B cell (primary cell): ENCODE results near the gene SH3RF3. TPM values are rescaled to one million over a fixed set of nuclear protein-coding genes. Genes with fewer than 3 reads are reported as not detected.

ENCODE experiments used
- ATAC-seq: fragments of 200-7000 bp; cut with Tn5 transposase; one replicate; pipeline ENCODE4 v1.10.0; 2021; ENCODE audit warnings: low read depth, mild to moderate bottlenecking, moderate number of reproducible peaks, moderate library complexity
- CTCF ChIA-PET: fragments of 350-600 bp; sonication (Branson Sonifier 250); formaldehyde crosslinking; loops from one replicate; lab custom pipeline; 2021; ENCODE audit warnings: antibody characterized with exemption, inconsistent platforms; lab: Charles Lee
- POLR2A ChIA-PET: fragments of 350-600 bp; sonication (Branson Sonifier 250); formaldehyde crosslinking; loops from one replicate; lab custom pipeline; 2021; ENCODE audit warnings: antibody characterized with exemption; lab: Charles Lee
- DNase-seq: peaks from one replicate; pipeline ENCODE4 v3.0.0; 2013
- H2AFZ ChIP-seq: 2 replicates; pipeline ENCODE4 v1.6.1; 2012; ENCODE audit warnings: mild to moderate bottlenecking, low read depth, low read length; ENCODE audit not compliant: insufficient read depth, poor library complexity, severe bottlenecking
- H3K27ac ChIP-seq, 2 donors: 1 replicate in 1 of 2; 2 replicates in 1 of 2; pipeline ENCODE4 v1.5.1; 2012 to 2013; ENCODE audit warnings: low read length in 2 of 2, mild to moderate bottlenecking in 2 of 2, moderate library complexity in 1 of 2
- H3K27me3 ChIP-seq, 4 experiments: fragments of 200-600 bp in 1 of 4; sonication (generic) in 1 of 4; replicated peaks in 1 of 4; 1 replicate in 2 of 4; 2 replicates in 2 of 4; pipeline versions ENCODE4 v1.6.1 to v1.7.0; 2013 to 2016; ENCODE audit warnings: low read length in 3 of 4, mild to moderate bottlenecking in 2 of 4, mixed read lengths in 1 of 4, moderate library complexity in 1 of 4; ENCODE audit not compliant: insufficient read depth in 4 of 4, control insufficient read depth in 3 of 4; ENCODE audit errors: control extremely low read depth in 1 of 4
- H3K36me3 ChIP-seq, 2 experiments: replicated peaks in 1 of 2; 1 replicate in 1 of 2; 2 replicates in 1 of 2; pipeline versions ENCODE4 v1.6.1 to v1.7.1; 2013; ENCODE audit warnings: low read length in 1 of 2; ENCODE audit not compliant: insufficient read depth in 2 of 2, control insufficient read depth in 1 of 2; ENCODE audit errors: control extremely low read depth in 1 of 2, extremely low read depth in 1 of 2
- H3K4me1 ChIP-seq, 2 donors: fragments of 200-600 bp in 1 of 2; sonication (generic) in 1 of 2; 1 replicate in 1 of 2; 2 replicates in 1 of 2; pipeline versions ENCODE4 v1.5.1 to v1.6.1; 2013 to 2017; ENCODE audit warnings: low read length in 2 of 2; ENCODE audit not compliant: control insufficient read depth in 2 of 2, insufficient read depth in 2 of 2
- H3K4me2 ChIP-seq: replicated peaks from 2 replicates; pipeline ENCODE3; 2012; ENCODE audit warnings: mild to moderate bottlenecking, low read depth, low read length; ENCODE audit not compliant: poor library complexity, severe bottlenecking
- H3K4me3 ChIP-seq, 5 experiments: fragments of 200-600 bp in 1 of 5; sonication (generic) in 1 of 5; 1 replicate in 3 of 5; 2 replicates in 2 of 5; pipeline versions ENCODE4 v1.5.1 to v1.7.0; 2011 to 2016; ENCODE audit warnings: low read length in 4 of 5, mild to moderate bottlenecking in 4 of 5, low read depth in 2 of 5, control low read depth in 1 of 5, moderate library complexity in 1 of 5; ENCODE audit not compliant: insufficient read depth in 1 of 5; ENCODE audit errors: control extremely low read depth in 1 of 5, extremely low read depth in 1 of 5
- H3K79me2 ChIP-seq: fragments of 200-600 bp; sonication (generic); one replicate; pipeline ENCODE4 v1.6.0; 2016; ENCODE audit warnings: low read length; ENCODE audit not compliant: control insufficient read depth, insufficient read depth
- H3K9ac ChIP-seq: fragments of 200-600 bp; sonication (generic); 2 replicates; pipeline ENCODE4 v1.6.1; 2017; ENCODE audit warnings: mild to moderate bottlenecking, low read length, moderate library complexity
- H3K9me3 ChIP-seq, 3 donors: one replicate each; pipeline versions ENCODE4 v1.6.1 to v1.7.1; 2013; ENCODE audit warnings: low read length in 2 of 3; ENCODE audit not compliant: control insufficient read depth in 2 of 3, insufficient read depth in 1 of 3; ENCODE audit errors: control extremely low read depth in 1 of 3
- H4K20me1 ChIP-seq: 2 replicates; pipeline ENCODE4 v1.6.0; 2012; ENCODE audit warnings: mild to moderate bottlenecking, low read length; ENCODE audit not compliant: insufficient read depth, control insufficient read depth, poor library complexity, severe bottlenecking
- H3K27ac Mint-ChIP-seq: one replicate; pipeline ENCODE4 v1.8.0; 2021; ENCODE audit warnings: mixed read lengths
- H3K27me3 Mint-ChIP-seq: one replicate; pipeline ENCODE4 v1.8.0; 2021; ENCODE audit warnings: mixed read lengths
- H3K4me1 Mint-ChIP-seq: one replicate; pipeline ENCODE4 v1.8.0; 2021; ENCODE audit warnings: mixed read lengths
- H3K4me3 Mint-ChIP-seq: one replicate; pipeline ENCODE4 v1.8.0; 2021; ENCODE audit warnings: mixed read lengths
- H3K9me3 Mint-ChIP-seq: one replicate; pipeline ENCODE4 v1.8.0; 2022; ENCODE audit warnings: mixed read lengths; ENCODE audit not compliant: insufficient read depth
- EZH2 ChIP-seq: IDR thresholded peaks from 2 replicates; pipeline ENCODE4 v1.6.1; 2012; ENCODE audit warnings: borderline replicate concordance, low read depth, mild to moderate bottlenecking, moderate library complexity, low read length; ENCODE audit not compliant: insufficient read depth, poor library complexity, severe bottlenecking
- WGBS: methylation state at CpG from one replicate; pipeline ENCODE4 v1.1.5; 2013; ENCODE audit warnings: missing lambda C conversion rate; ENCODE audit not compliant: insufficient coverage; 5-methylcytosine and 5-hydroxymethylcytosine counted together
- intact Hi-C: fragments of 100-400 bp; cut with micrococcal nuclease; formaldehyde crosslinking; loops from one replicate; pipeline ENCODE4 v1.10.0; 2022
- polyA plus RNA-seq: library from polyadenylated mRNA; depleted of rRNA; stranded (reverse); fragments of >200 nt; gene quantifications from 2 replicates; pipeline ENCODE4 v1.2.3, GENCODE V29; 2012
- total RNA-seq, 2 donors: library from RNA; stranded (reverse); fragments of 120-200 nt in 1 of 2; gene quantifications; 1 replicate in 1 of 2; 2 replicates in 1 of 2; pipeline versions ENCODE4 v1.2.3 to v1.2.4, GENCODE V29; 2013 to 2022
- TF ChIP-seq, protein P1 (sequence below): fragments of 200-600 bp; IDR thresholded peaks from one replicate; pipeline ENCODE4 v1.8.0; 2022; ENCODE audit warnings: antibody characterized with exemption, mild to moderate bottlenecking

SH3RF3 gene
- total and polyA plus RNA-seq, 2 donors (not counting 1 experiment from before 2014, with no cell fraction given): 0.07 to 1.2 TPM

DNA sequence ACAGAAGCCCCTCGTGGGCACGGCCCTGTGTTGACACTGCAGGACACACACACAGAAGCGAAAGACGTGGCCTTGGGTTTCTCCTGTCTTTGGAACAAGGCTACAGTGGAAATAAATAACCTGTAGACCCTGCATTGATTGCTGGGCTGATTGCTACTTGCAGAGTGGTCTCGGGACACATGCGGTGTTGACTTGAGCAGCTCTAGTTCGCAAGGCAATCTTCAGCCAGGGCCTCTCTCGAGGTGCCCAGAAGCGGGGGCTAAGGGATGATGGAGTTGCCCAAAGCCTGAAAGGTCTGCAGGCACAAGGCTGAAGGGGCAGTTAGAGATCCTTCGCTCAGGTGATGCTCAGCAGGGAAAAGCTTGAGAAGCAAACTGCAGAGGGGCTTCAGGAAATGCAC lies 304.5 kb downstream of the SH3RF3 start:
- no peak overlapping the region for H3K9ac ChIP-seq
- Mint-ChIP-seq H3K27me3 (no peaks in the 10 kb centered on the region), H3K9me3 (no peaks in the 10 kb centered on the region), H3K4me1 (no peaks in the 10 kb centered on the region), H3K27ac (no peak overlapping the region), H3K4me3 (no peak overlapping the region)
- no peaks in the 10 kb centered on the region for H4K20me1 ChIP-seq
- no peak overlapping the region for H3K4me3 ChIP-seq
- ChIA-PET CTCF (no interaction called here), POLR2A (no interaction called here)
- TF ChIP-seq, protein P1, sequence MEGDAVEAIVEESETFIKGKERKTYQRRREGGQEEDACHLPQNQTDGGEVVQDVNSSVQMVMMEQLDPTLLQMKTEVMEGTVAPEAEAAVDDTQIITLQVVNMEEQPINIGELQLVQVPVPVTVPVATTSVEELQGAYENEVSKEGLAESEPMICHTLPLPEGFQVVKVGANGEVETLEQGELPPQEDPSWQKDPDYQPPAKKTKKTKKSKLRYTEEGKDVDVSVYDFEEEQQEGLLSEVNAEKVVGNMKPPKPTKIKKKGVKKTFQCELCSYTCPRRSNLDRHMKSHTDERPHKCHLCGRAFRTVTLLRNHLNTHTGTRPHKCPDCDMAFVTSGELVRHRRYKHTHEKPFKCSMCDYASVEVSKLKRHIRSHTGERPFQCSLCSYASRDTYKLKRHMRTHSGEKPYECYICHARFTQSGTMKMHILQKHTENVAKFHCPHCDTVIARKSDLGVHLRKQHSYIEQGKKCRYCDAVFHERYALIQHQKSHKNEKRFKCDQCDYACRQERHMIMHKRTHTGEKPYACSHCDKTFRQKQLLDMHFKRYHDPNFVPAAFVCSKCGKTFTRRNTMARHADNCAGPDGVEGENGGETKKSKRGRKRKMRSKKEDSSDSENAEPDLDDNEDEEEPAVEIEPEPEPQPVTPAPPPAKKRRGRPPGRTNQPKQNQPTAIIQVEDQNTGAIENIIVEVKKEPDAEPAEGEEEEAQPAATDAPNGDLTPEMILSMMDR: no peak
- TF ChIP-seq EZH2: no peak
- ATAC-seq: no peak
- no peak overlapping the region for H2AFZ ChIP-seq
- H3K4me1 ChIP-seq: no peaks in the 10 kb centered on the region
- no peak for DNase-seq
- no peak overlapping the region for H3K4me2 ChIP-seq
- 91% methylated on average over 10 of the region's 10 CpGs for WGBS
- intact Hi-C loops: no loop called here
- H3K27ac ChIP-seq: no peak overlapping the region
- H3K9me3 ChIP-seq: no peaks in the 10 kb centered on the region
- H3K27me3 ChIP-seq: no peaks in the 10 kb centered on the region
- no peaks in the 10 kb centered on the region for H3K36me3 ChIP-seq
- H3K79me2 ChIP-seq: no peaks in the 10 kb centered on the region

DNA sequence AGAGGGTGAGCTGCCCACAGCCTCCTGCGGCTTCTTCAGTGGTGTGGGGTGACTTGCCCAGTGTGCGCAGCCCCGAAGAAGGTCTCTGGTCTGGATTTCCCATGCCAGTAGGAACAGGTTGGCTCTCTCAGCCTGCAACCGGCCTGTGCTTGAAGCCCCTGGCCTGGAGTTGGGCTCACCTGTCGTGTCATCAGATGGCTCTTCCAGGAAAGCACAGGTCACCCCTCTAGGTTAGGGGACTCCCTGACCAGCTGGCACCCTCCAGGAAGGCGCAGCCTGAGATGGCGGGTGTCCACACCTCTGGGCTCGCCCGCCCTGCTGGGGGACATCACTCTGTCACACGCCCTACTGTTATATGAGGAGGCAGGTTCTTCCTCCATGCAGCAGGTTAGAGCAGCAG lies 304.9 kb downstream of the SH3RF3 start:
- no peaks in the 10 kb centered on the region for H3K79me2 ChIP-seq
- 89% methylated on average over 10 of the region's 10 CpGs for WGBS

More for the DNA sequence above, 304.9 kb downstream of the SH3RF3 start:
- Mint-ChIP-seq H3K4me1 (no peaks in the 10 kb centered on the region), H3K27ac (no peak overlapping the region), H3K27me3 (no peaks in the 10 kb centered on the region), H3K4me3 (no peak overlapping the region), H3K9me3 (no peaks in the 10 kb centered on the region)
- Histone ChIP-seq H3K27me3 (no peaks in the 10 kb centered on the region), H3K36me3 (no peaks in the 10 kb centered on the region), H3K27ac (no peak overlapping the region), H3K9me3 (peaks cover 0 to 3% (median 0%) of the 10 kb centered on the region in 3 donors), H3K9ac (no peak overlapping the region), H2AFZ (no peak overlapping the region), H3K4me3 (no peak overlapping the region), H3K4me2 (no peak overlapping the region), H3K4me1 (no peaks in the 10 kb centered on the region), H4K20me1 (no peaks in the 10 kb centered on the region)
- intact Hi-C loops: no loop called here
- POLR2A ChIA-PET: no interaction called here
- DNase-seq: no peak
- no peak for ATAC-seq
- TF ChIP-seq, protein P1: no peak
- no peak for TF ChIP-seq EZH2
- CTCF ChIA-PET: no interaction called here
